Astrocyte (in vitro differentiated cells and primary cell): ENCODE measurements around the gene RALA. TPM values are rescaled to one million over a fixed set of nuclear protein-coding genes. Genes with fewer than 3 reads are reported as not detected.
"Not testable (repeated sequence)": the region's sequence is repeated elsewhere in the genome, so short reads cannot be mapped to it uniquely, and the experiment has no call there.

Experiments
- DNase-seq: peaks from one replicate; pipeline ENCODE4 v3.0.0-alpha.2; 2010; ENCODE audit warnings: low read depth
- FAIRE-seq: peaks from 2 replicates; lab custom pipeline; 2011; peaks lifted over from hg19 to GRCh38; lab: Jason Lieb, UNC
- H2AFZ ChIP-seq: 2 replicates; pipeline ENCODE4 v1.6.0; 2012; ENCODE audit warnings: low read depth, low read length, inconsistent platforms
- H3K27ac ChIP-seq: 2 replicates; pipeline ENCODE4 v1.5.1; 2011; ENCODE audit warnings: low read depth, low read length, inconsistent platforms
- H3K27me3 ChIP-seq: 2 replicates; pipeline ENCODE4 v1.6.0; 2011; ENCODE audit warnings: low read length, inconsistent platforms; ENCODE audit not compliant: insufficient read depth
- H3K36me3 ChIP-seq: 2 replicates; pipeline ENCODE4 v1.5.1; 2011; ENCODE audit warnings: low read length, inconsistent platforms; ENCODE audit not compliant: insufficient read depth
- H3K4me1 ChIP-seq: 2 replicates; pipeline ENCODE4 v1.5.1; 2011; ENCODE audit warnings: low read length, inconsistent platforms; ENCODE audit not compliant: insufficient read depth
- H3K4me2 ChIP-seq: 2 replicates; pipeline ENCODE4 v1.6.0; 2012; ENCODE audit warnings: low read length, inconsistent platforms
- H3K4me3 ChIP-seq: 2 replicates; pipeline ENCODE4 v1.5.1; 2011; ENCODE audit warnings: low read depth, mild to moderate bottlenecking, low read length, inconsistent platforms; ENCODE audit not compliant: insufficient read depth
- H3K79me2 ChIP-seq: 2 replicates; pipeline ENCODE4 v1.6.0; 2012; ENCODE audit warnings: mild to moderate bottlenecking, low read length, inconsistent platforms; ENCODE audit not compliant: insufficient read depth
- H3K9ac ChIP-seq: 2 replicates; pipeline ENCODE4 v1.6.0; 2012; ENCODE audit warnings: mild to moderate bottlenecking, low read length, inconsistent platforms
- H3K9me3 ChIP-seq: 2 replicates; pipeline ENCODE4 v1.5.1; 2012; ENCODE audit warnings: low read depth, mild to moderate bottlenecking, low read length, inconsistent platforms; ENCODE audit not compliant: insufficient read depth
- H4K20me1 ChIP-seq: 2 replicates; pipeline ENCODE4 v1.6.0; 2012; ENCODE audit warnings: low read length, inconsistent platforms; ENCODE audit not compliant: insufficient read depth
- H3K27ac Mint-ChIP-seq: one replicate; pipeline ENCODE4 v1.8.0; 2021; ENCODE audit warnings: mild to moderate bottlenecking, mixed read lengths; ENCODE audit not compliant: unreplicated experiment
- H3K27me3 Mint-ChIP-seq: one replicate; pipeline ENCODE4 v1.8.0; 2021; ENCODE audit warnings: low read depth, mixed read lengths; ENCODE audit not compliant: unreplicated experiment
- H3K36me3 Mint-ChIP-seq: one replicate; pipeline ENCODE4 v1.8.0; 2021; ENCODE audit warnings: low read depth, mixed read lengths; ENCODE audit not compliant: unreplicated experiment
- H3K4me1 Mint-ChIP-seq: one replicate; pipeline ENCODE4 v1.8.0; 2021; ENCODE audit warnings: low read depth, mixed read lengths; ENCODE audit not compliant: unreplicated experiment
- H3K4me3 Mint-ChIP-seq: one replicate; pipeline ENCODE4 v1.8.0; 2021; ENCODE audit warnings: mild to moderate bottlenecking, moderate library complexity, mixed read lengths; ENCODE audit not compliant: unreplicated experiment
- H3K9me3 Mint-ChIP-seq: one replicate; pipeline ENCODE4 v1.8.0; 2021; ENCODE audit warnings: mild to moderate bottlenecking, mixed read lengths; ENCODE audit not compliant: unreplicated experiment
- CTCF ChIP-seq: IDR thresholded peaks from 2 replicates; pipeline ENCODE4 v1.5.1; 2011; ENCODE audit warnings: low read depth, mild to moderate bottlenecking, inconsistent platforms, low read length, moderate library complexity; ENCODE audit not compliant: insufficient read depth
- EZH2 ChIP-seq: IDR thresholded peaks from 2 replicates; pipeline ENCODE4 v1.6.1; 2012; ENCODE audit warnings: mild to moderate bottlenecking, low read length, inconsistent platforms; ENCODE audit not compliant: insufficient read depth
- total RNA-seq: library from RNA; stranded (reverse); gene quantifications from 2 replicates; pipeline ENCODE4 v1.2.1, GENCODE V29; 2021

The RALA gene
- total RNA-seq, 1 donor from 2014 or later = 70.2 TPM

DNA sequence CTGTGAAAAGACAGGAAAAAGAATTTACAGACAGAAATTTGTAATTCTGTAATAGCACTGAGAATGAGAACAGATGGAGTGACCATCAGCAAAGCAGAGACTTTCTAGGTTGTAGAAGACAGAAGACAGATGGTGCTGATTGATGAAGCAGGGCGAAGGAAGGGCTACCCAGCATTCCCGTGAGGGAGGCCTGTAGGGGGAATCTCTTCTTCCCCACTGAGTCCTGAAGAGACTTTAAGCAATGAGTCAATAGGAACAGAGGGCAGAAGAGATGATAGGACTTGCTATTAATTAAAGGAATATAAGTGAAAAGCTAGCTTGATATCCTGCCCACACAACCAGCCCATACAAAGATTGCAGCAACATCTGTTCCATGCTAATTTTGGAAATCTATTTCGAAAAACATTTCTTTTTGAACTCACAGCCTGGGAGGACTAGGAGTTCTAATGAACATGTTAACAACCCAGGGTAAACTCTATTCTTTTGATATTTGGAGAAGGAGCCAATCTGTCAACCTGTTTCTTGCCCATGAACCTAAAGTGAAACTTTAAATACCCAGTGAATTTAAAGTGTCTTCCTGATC is 44.1 kb downstream of the RALA start:
- Histone ChIP-seq H3K79me2 (peaks cover 83% of the 10 kb centered on the region), H3K4me2 (no peak overlapping the region)

DNA sequence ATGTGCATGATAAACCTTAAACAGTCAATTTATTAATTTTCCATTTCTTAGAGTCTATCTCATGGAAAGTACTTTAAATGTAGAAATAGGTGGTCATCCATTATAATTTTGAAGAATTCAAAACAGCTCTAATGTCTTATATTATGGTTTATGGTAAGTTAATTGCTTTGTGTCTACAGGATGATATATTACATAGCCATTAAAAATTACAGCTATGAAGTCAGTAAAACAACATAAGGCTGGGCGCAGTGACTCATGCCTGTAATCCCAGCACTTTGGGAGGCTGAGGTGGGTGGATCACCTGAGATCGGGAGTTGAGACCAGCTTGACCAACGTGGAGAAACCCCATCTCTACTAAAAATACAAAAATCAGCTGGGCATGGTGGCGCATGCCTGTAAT is 44.9 kb downstream of the RALA start:
- not testable (repeated sequence) for H3K4me3 ChIP-seq, H3K4me3 Mint-ChIP-seq, H3K9ac ChIP-seq, H3K4me2 ChIP-seq, H3K27ac Mint-ChIP-seq, H3K9me3 ChIP-seq, H3K4me1 ChIP-seq, H3K9me3 Mint-ChIP-seq, DNase-seq, H3K36me3 ChIP-seq, H3K27me3 ChIP-seq, FAIRE-seq, H2AFZ ChIP-seq, H3K27ac ChIP-seq, H3K27me3 Mint-ChIP-seq
- Mint-ChIP-seq H3K4me1 (peaks cover 31% of the 10 kb centered on the region), H3K36me3 (peaks cover 23% of the 10 kb centered on the region)
- Histone ChIP-seq H3K79me2 (peaks cover 83% of the 10 kb centered on the region), H4K20me1 (peaks cover 49% of the 10 kb centered on the region)

More for the DNA sequence above, 44.1 kb downstream of the RALA start:
- DNase-seq (no peak), FAIRE-seq (no peak)
- H3K27me3 ChIP-seq = no peaks in the 10 kb centered on the region
- H3K27ac ChIP-seq = no peak overlapping the region
- H2AFZ ChIP-seq = no peak overlapping the region
- H3K9ac ChIP-seq = no peak overlapping the region
- no peaks in the 10 kb centered on the region for H3K27me3 Mint-ChIP-seq
- no peaks in the 10 kb centered on the region for H3K9me3 ChIP-seq
- H3K36me3 Mint-ChIP-seq = peaks cover 29% of the 10 kb centered on the region
- H4K20me1 ChIP-seq = peaks cover 46% of the 10 kb centered on the region
- no peak overlapping the region for H3K4me3 ChIP-seq
- H3K4me3 Mint-ChIP-seq = no peak overlapping the region
- peaks cover 25% of the 10 kb centered on the region for H3K4me1 Mint-ChIP-seq
- H3K27ac Mint-ChIP-seq = no peak overlapping the region
- no peaks in the 10 kb centered on the region for H3K4me1 ChIP-seq
- H3K36me3 ChIP-seq = no peaks in the 10 kb centered on the region
- TF ChIP-seq EZH2 (no peak), CTCF (no peak)
- H3K9me3 Mint-ChIP-seq = peaks cover 4% of the 10 kb centered on the region

GRCh38 chr7:39670052-39670451 is 46.7 kb downstream of the RALA start:
- no peak overlapping the region for H3K27ac Mint-ChIP-seq
- H3K4me1 Mint-ChIP-seq = peaks cover 33% of the 10 kb centered on the region
- no peak for DNase-seq
- H3K36me3 ChIP-seq = no peaks in the 10 kb centered on the region
- H3K27me3 Mint-ChIP-seq = no peaks in the 10 kb centered on the region
- no peaks in the 10 kb centered on the region for H3K9me3 Mint-ChIP-seq
- peaks cover 82% of the 10 kb centered on the region for H3K79me2 ChIP-seq
- TF ChIP-seq EZH2 (no peak), CTCF (no peak)
- H3K4me2 ChIP-seq = no peak overlapping the region
- no peaks in the 10 kb centered on the region for H3K4me1 ChIP-seq
- H3K9ac ChIP-seq = no peak overlapping the region
- H2AFZ ChIP-seq = no peak overlapping the region
- H3K9me3 ChIP-seq = no peaks in the 10 kb centered on the region
- H4K20me1 ChIP-seq = peaks cover 49% of the 10 kb centered on the region
- FAIRE-seq = no peak
- no peak overlapping the region for H3K4me3 ChIP-seq
- no peak overlapping the region for H3K27ac ChIP-seq
- H3K27me3 ChIP-seq = no peaks in the 10 kb centered on the region
- no peak overlapping the region for H3K4me3 Mint-ChIP-seq
- H3K36me3 Mint-ChIP-seq = peaks cover 13% of the 10 kb centered on the region
